Anterior cingulate cortex (tissue), 58 donors: ENCODE results near the gene GNAS.
A peak's percentile ranks its signal among the peaks of the same experiment; 100 is the strongest.

Source experiments
- DNase-seq, 58 donors: peaks; one replicate each; lab custom pipeline; 2025; lab: John Stamatoyannopoulos, UW

The GNAS gene

GRCh38 chr20:58851969-58852458 lies 502 bp upstream of the GNAS start:
- no peak for DNase-seq

GRCh38 chr20:58853466-58853865 lies 950 bp downstream of the GNAS start:
- no peak for DNase-seq

GRCh38 chr20:58853976-58854637 lies 1.6 kb downstream of the GNAS start:
- no peak for DNase-seq

DNA sequence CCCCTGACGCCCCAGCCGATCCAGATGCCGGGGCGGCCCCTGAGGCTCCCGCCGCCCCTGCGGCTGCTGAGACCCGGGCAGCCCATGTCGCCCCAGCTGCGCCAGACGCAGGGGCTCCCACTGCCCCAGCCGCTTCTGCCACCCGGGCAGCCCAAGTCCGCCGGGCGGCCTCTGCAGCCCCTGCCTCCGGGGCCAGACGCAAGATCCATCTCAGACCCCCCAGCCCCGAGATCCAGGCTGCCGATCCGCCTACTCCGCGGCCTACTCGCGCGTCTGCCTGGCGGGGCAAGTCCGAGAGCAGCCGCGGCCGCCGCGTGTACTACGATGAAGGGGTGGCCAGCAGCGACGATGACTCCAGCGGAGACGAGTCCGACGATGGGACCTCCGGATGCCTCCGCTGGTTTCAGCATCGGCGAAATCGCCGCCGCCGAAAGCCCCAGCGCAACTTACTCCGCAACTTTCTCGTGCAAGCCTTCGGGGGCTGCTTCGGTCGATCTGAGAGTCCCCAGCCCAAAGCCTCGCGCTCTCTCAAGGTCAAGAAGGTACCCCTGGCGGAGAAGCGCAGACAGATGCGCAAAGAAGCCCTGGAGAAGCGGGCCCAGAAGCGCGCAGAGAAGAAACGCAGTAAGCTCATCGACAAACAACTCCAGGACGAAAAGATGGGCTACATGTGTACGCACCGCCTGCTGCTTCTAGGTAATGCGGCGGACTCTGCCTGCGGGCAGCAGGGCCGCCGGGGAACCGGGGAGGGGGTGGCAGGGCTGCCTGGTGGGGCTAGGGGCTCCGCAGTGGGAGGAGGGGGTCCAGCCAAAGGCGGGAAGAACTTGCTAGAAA lies 2.3 kb downstream of the GNAS start:
- no peak for DNase-seq

GRCh38 chr20:58855506-58856389 lies 3.2 kb downstream of the GNAS start:
- no peak for DNase-seq

GRCh38 chr20:58863044-58863790 lies 10.7 kb downstream of the GNAS start:
- DNase-seq: no peak

GRCh38 chr20:58864346-58864745 lies 11.8 kb downstream of the GNAS start:
- DNase-seq: no peak

DNA sequence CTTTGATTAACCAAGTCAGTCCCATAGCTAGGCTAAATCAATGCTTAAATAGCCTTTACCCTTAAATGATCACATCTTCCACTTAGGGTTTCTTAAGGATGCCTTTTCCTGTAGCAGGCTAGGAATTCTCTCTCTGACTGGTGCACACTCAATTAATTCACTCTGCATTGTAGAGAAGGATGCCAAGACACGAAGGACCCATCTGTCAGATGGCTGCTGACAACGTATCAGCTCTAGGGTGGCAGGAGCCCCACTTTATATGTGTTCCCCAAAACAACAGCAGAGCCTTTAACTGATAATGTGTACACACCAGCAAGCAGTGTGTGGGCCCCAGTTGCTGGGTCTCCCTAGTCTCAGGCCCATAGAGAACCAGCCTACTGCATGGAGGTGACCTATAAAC lies 13.3 kb downstream of the GNAS start:
- no peak for DNase-seq

DNA sequence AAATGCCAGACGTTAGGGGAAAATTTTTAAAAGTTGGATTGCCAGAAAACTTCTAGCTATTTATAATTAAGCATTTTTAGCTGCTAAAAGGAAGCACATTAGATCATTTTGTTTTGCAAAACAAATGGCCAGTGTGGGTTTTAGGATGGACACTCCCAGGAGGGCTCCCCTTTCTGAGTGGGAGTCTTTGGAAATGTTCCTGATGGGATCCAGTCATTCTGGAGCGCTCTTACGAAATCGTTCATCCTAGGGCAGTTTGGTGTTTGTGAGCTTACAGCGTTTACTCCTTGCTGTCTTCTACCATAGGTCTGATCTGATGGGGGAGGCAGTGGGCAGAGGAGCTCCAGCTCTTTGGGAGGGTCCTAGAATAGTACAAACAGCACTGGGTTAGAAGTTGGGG lies 14.7 kb downstream of the GNAS start:
- no peak for DNase-seq

- peak in 15 of 58 donors; percentile 4 to 44 (median 13) for DNase-seq
Measured at GRCh38 chr20:58868795-58869194, 16.3 kb downstream of the GNAS start.

DNA sequence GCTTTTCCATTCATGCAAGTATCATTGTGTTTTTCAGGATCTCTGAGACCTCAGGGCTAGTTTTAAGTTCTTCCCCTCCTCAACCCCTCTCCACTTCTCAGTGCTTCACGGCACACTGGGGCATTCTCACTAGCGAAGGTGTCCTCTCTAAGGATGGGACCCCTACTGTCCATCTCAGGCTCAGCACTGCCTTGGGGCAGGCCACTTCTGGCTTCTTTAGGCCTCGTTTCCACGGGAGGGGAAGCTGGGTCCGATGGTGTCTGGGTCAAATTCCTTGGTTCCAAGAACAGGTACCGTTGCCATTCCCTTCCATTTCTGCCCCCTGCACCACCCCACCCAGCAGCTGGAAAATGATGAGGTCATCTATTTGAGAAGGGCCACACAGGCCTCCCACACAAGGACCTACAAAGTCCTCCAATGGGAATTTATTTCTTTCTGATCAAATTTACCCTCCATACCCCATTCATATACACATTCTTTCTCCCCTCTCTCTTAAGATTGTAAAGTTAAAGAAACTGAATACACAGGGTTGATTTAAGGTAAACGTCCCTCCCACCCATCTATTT lies 17.2 kb downstream of the GNAS start:
- no peak for DNase-seq

DNA sequence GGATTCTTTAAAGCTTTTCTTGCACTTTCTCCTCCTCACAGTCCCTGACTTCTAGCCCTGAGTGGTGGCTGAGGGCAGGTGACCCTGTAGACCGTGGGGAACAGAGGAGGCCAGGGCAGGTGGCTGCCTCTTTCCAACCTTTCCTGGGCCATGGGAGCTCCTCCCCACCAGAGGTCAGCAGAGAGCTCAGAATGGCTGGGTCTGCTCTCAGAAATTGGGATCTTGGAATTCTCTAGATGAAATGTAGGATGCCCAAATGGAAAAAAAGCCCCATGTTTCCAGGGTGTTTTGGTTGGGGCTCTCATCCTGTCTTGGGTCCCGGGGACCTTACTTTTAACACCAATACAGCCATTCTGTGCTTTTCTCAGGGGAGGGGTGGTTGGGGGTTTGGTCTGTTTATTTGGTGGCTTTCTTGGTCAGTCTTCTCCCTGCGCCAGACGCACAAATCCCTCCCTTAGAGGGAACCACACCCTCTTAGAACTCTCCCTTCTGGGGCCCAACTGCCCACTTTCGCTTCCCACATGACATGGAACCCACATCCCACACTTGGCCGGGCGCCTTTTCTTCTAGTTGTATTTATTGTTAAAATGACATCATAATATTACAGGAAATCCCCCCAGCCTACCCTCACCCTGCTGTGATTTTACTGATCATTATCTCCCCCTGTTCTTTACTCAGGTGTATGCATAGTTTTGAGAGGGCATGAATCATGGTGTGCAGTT lies 17.9 kb downstream of the GNAS start:
- DNase-seq: peak in 46 of 58 donors; percentile 6 to 73 (median 36)

- DNase-seq: no peak
Measured at GRCh38 chr20:58871533-58872102, 19.1 kb downstream of the GNAS start.

GRCh38 chr20:58874469-58874868 lies 22.0 kb downstream of the GNAS start:
- DNase-seq: no peak

DNA sequence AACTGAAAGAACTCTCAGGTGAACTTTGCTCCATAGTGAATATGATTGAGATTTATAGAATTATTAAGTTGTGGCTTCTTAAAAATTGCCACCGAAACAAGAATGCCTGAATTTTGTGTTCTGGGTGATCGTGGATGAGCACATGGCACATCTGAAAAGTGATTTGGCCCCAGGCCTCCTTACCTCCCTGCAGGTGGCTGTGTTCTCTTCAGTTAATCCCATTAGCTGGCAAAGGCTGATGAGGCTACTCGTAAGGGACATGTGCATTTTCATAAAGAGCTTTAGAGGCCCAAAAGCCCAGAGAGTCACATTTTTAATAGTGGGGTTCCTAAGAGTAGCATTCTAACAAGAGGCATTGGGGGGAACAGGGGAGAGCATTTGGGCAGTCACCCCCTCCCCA lies 22.6 kb downstream of the GNAS start:
- DNase-seq: no peak

GRCh38 chr20:58875541-58876134 lies 23.1 kb downstream of the GNAS start:
- no peak for DNase-seq

- no peak for DNase-seq
Measured at GRCh38 chr20:58876437-58876836, 23.9 kb downstream of the GNAS start.
